WI38 (cell line): Measurements from ENCODE around the gene USH2A.
A peak's percentile ranks its signal among the peaks of the same experiment; 100 is the strongest.

Experiments
- H3K4me3 ChIP-seq: 2 replicates; pipeline ENCODE4 v1.5.1; 2011; ENCODE audit warnings: low read depth, mild to moderate bottlenecking, control low read depth, low read length
- CTCF ChIP-seq: IDR thresholded peaks from 2 replicates; pipeline ENCODE4 v1.5.1; 2012; ENCODE audit warnings: low read depth, mild to moderate bottlenecking, control low read depth, low read length

USH2A gene

DNA sequence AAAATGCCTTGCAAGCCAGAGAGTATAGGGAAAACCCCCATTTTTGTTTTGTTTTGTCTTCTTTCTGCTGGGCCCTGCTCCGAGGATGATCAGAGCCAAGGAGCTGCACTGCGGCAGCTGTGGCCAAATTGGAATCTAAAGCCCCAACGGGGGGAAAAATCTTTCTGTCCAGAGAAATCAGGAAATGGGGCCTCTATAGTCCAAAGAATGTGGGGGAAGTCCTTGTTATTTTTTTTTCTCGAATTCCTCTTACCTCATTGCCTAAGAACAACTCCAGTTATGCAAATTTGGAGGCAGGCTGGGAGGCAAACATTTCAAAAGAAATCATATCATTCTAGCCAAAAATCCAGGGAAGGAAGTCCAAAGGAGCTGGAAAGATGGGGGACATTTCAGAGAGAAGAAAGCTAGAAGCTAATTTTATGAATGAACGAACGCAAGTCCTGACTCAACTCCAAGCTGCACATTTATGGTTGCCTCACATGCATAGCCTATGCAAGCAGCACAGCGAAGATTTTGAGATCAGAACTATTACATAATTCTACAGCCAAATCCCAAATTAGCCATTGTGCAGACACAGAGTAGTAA, 592.9 kb downstream of the USH2A start:
- H3K4me3 ChIP-seq = no peak overlapping the region
- TF ChIP-seq CTCF = no peak

- no peak for TF ChIP-seq CTCF
Observed at GRCh38 chr1:215825056-215825455, 598.2 kb downstream of the USH2A start.

GRCh38 chr1:215824245-215824644, 599.0 kb downstream of the USH2A start:
- H3K4me3 ChIP-seq = no peak overlapping the region
- TF ChIP-seq CTCF = peak; percentile 56

More at GRCh38 chr1:215825056-215825455, 598.2 kb downstream of the USH2A start:
- no peak overlapping the region for H3K4me3 ChIP-seq

DNA sequence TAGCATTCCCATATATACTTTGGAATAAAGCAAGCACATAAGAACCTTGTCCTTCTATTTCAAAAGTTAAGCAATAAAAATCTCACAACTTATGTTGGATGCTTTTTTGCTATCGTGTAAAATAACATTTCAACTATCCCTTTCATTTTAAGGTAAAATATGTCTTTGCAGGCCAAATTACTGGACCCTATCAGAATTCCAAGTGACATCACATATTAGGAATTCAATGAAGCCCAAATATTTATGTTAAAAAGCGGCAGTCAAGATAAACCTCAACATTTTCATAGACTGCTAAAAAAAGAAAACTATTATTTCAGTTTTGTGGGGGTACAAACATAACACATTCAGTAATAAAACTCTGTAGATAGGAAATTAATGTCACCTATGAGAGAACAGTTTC, 604.1 kb downstream of the USH2A start:
- TF ChIP-seq CTCF = no peak
- H3K4me3 ChIP-seq = no peak overlapping the region

GRCh38 chr1:215807911-215808436, 615.3 kb downstream of the USH2A start:
- TF ChIP-seq CTCF = no peak
- H3K4me3 ChIP-seq = no peak overlapping the region

GRCh38 chr1:215807218-215807617, 616.0 kb downstream of the USH2A start:
- TF ChIP-seq CTCF = no peak
- no peak overlapping the region for H3K4me3 ChIP-seq

GRCh38 chr1:215797859-215798258, 625.4 kb downstream of the USH2A start:
- no peak overlapping the region for H3K4me3 ChIP-seq
- no peak for TF ChIP-seq CTCF
